Measurements from ENCODE around the gene CEP192. TPM values are rescaled to one million over a fixed set of nuclear protein-coding genes. Genes with fewer than 3 reads are reported as not detected.
A peak's percentile ranks its signal among the peaks of the same experiment; 100 is the strongest.

The CEP192 gene, protein sequence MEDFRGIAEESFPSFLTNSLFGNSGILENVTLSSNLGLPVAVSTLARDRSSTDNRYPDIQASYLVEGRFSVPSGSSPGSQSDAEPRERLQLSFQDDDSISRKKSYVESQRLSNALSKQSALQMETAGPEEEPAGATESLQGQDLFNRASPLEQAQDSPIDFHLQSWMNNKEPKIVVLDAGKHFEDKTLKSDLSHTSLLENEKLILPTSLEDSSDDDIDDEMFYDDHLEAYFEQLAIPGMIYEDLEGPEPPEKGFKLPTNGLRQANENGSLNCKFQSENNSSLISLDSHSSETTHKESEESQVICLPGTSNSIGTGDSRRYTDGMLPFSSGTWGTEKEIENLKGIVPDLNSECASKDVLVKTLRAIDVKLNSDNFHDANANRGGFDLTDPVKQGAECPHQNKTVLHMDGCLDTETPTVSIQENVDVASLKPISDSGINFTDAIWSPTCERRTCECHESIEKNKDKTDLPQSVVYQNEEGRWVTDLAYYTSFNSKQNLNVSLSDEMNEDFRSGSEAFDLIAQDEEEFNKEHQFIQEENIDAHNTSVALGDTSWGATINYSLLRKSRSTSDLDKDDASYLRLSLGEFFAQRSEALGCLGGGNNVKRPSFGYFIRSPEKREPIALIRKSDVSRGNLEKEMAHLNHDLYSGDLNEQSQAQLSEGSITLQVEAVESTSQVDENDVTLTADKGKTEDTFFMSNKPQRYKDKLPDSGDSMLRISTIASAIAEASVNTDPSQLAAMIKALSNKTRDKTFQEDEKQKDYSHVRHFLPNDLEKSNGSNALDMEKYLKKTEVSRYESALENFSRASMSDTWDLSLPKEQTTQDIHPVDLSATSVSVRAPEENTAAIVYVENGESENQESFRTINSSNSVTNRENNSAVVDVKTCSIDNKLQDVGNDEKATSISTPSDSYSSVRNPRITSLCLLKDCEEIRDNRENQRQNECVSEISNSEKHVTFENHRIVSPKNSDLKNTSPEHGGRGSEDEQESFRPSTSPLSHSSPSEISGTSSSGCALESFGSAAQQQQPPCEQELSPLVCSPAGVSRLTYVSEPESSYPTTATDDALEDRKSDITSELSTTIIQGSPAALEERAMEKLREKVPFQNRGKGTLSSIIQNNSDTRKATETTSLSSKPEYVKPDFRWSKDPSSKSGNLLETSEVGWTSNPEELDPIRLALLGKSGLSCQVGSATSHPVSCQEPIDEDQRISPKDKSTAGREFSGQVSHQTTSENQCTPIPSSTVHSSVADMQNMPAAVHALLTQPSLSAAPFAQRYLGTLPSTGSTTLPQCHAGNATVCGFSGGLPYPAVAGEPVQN (N-terminal part only)
- total RNA-seq, result 10 to 100 TPM; 49.8 to 50.6 TPM

DNA sequence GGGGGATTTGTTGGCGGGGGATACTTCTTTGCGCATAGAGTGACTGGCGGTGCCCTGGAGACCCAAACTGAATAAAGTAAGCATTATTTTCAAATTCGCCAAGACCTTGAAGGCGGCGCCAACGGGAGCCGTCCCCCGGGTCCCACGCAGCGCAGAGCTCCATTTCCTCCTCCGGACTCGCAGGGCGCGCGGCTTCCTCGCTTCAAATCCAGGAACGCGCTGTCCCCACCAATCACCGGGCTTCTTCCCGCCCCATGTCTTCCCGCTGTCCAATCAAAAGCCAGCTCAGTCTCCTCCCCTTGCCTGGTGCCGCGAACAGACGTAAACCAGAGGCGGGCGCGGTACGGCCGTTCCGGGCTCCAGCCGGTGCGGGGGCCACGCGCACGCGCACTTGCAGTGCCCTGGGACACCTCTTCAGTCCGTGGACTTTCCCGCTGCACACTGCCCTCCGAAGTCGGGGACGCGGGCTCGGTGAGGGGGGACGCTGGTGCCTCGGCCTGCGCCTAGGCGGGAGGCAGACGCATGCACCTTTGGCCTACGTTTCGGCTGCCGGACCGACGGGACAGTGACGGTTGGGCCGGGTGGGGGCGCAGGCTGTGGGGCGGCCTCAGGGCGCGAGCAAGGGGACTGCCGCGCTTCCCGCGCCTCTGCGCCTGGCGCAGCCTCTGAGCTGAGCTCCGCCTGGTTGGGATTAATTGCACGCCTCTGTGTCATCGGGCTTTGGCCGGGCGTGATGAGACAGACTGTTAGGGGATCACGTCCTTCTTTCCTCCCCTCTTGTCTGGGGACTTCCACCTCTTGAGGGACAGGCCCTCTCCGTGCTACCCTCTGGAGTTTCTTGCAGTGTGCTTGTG is at the start of gene CEP192:
Gene CEP192 (plus strand): TSS at position 396 of the 854 bp plus-strand sequence. CDS start 8,063 bp downstream, outside the sequence.
- peak; percentile 96 for DNase-seq
- Mint-ChIP-seq H3K4me1 (peaks cover 15% of the 10 kb centered on the region), H3K27ac (peak within 1 kb of the TSS; percentile 87), H3K9me3 (no peaks in the 10 kb centered on the region), H3K27me3 (no peaks in the 10 kb centered on the region), H3K4me3 (peak within 1 kb of the TSS; percentile 100), H3K36me3 (peaks cover 11% of the 10 kb centered on the region)
- ATAC-seq (ENCODE audit: low read depth), result peak; percentile 93
- POLR2A ChIA-PET, result interaction anchor here (0.6 to 3.3 kb wide), 26 partner anchors 15 to 623 kb away, joined by 3 to 37 read pairs (median 4); partner anchors contain the start of genes AFG3L2, CEP76, PTPN2 and SEH1L

DNA sequence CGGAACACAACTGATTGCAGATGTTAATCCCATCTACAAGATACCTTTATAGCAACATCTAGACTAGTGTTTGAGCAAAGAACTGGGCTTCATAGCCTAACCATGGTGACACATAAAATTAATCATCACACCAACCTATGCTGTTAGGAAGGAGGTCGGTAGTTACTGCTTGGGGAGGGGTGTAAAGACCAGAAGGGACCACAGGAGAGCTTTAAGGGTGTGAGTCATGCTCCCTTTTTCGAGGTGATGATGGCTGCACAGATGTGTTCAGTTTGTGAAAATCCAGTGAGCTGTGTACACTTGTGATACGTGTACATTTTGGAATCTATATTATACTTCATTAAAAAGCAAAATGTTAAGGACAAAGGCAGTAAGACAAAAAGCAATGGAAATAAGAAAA is 47.9 kb upstream of the CEP192 start:
- H3K36me3 Mint-ChIP-seq, result no peaks in the 10 kb centered on the region
- no peak for ATAC-seq (ENCODE audit: low read depth)
- POLR2A ChIA-PET, result interaction anchor here (1.5 kb wide), 1 partner anchor 47 kb away, joined by 4 read pairs; the partner anchor contains the start of gene CEP192
- H3K27me3 Mint-ChIP-seq, result no peaks in the 10 kb centered on the region
- H3K4me3 Mint-ChIP-seq, result no peak overlapping the region
- peaks cover 15% of the 10 kb centered on the region for H3K4me1 Mint-ChIP-seq
- no peak overlapping the region for H3K27ac Mint-ChIP-seq
- no peak for DNase-seq
- no peaks in the 10 kb centered on the region for H3K9me3 Mint-ChIP-seq

GRCh38 chr18:12944709-12945108 is 46.5 kb upstream of the CEP192 start:
- H3K27ac Mint-ChIP-seq, result no peak overlapping the region

GRCh38 chr18:12946549-12947284 is 44.4 kb upstream of the CEP192 start:
- H3K27me3 Mint-ChIP-seq, result no peaks in the 10 kb centered on the region
- peaks cover 33% of the 10 kb centered on the region for H3K4me1 Mint-ChIP-seq
- H3K36me3 Mint-ChIP-seq, result peaks cover 17% of the 10 kb centered on the region
- POLR2A ChIA-PET, result no interaction called here
- H3K9me3 Mint-ChIP-seq, result no peaks in the 10 kb centered on the region
- DNase-seq (no peak), ATAC-seq (ENCODE audit: low read depth) (no peak)
- peak overlapping the region; percentile 98 for H3K4me3 Mint-ChIP-seq
- peak overlapping the region; percentile 99 for H3K27ac Mint-ChIP-seq

More at GRCh38 chr18:12944709-12945108, 46.5 kb upstream of the CEP192 start:
- Mint-ChIP-seq H3K9me3 (no peaks in the 10 kb centered on the region), H3K4me3 (no peak overlapping the region), H3K36me3 (peaks cover 4% of the 10 kb centered on the region), H3K4me1 (peaks cover 21% of the 10 kb centered on the region), H3K27me3 (no peaks in the 10 kb centered on the region)
- POLR2A ChIA-PET, result interaction anchor here (0.8 to 1.8 kb wide), 4 partner anchors 23 to 168 kb away, joined by 3 to 8 read pairs (median 4); partner anchors contain the start of genes CEP192 and PTPN2
- no peak for ATAC-seq (ENCODE audit: low read depth)
- no peak for DNase-seq

DNA sequence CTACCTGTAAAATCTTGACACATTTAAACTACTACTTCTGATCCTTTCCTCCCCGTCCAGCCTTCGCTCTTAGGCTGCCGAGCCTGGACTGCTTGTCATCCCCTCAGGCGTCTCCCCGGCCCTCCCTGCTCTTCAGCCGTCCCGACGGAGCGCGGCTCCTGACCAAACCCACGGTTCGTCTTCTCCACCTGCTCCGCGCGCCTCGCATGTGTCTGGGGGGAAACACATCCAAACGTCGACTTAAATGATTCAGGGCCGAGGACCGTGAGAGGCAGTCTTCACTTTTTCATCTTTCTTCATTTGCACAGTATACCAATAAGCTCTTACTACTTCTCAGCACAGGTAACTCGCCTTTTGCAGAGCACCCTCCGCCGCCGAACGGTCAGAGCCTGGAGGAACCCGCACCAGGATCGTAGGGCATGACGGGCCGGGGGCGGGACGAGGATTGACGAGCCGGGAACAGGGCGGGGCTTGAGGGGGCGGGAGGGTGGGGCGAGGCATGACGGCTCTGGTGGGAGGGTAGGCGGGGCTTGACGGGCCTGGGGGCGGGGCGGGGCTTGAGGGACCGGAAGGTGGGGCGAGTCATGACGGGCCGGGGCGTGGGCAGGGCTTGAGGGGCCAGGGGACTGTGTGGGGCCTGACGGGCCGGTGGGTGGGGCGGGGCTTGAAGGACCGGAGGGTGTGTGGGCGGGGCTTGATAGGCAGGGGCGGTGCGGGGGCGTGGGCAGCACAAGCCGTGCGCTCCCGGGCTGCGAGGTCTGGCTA is 43.7 kb upstream of the CEP192 start, which contains the start of gene SEH1L:
Gene SEH1L (plus strand): TSS at position 727 of the 765 bp plus-strand sequence. CDS start 111 bp downstream, outside the sequence.
- POLR2A ChIA-PET, result interaction anchor here (0.9 to 2.4 kb wide), 9 partner anchors 22 to 570 kb away, joined by 3 to 37 read pairs (median 4); partner anchors contain the start of genes AFG3L2, CEP192 and CEP76
- ATAC-seq (ENCODE audit: low read depth), result peak; percentile 88
- H3K4me1 Mint-ChIP-seq, result peaks cover 33% of the 10 kb centered on the region
- H3K36me3 Mint-ChIP-seq, result peaks cover 21% of the 10 kb centered on the region
- peak; percentile 97 for DNase-seq
- H3K9me3 Mint-ChIP-seq, result no peaks in the 10 kb centered on the region
- peak within 1 kb of the TSS; percentile 99 for H3K27ac Mint-ChIP-seq
- H3K27me3 Mint-ChIP-seq, result no peaks in the 10 kb centered on the region
- peak within 1 kb of the TSS; percentile 98 for H3K4me3 Mint-ChIP-seq

- peak; percentile 95 for DNase-seq
- Mint-ChIP-seq H3K9me3 (no peaks in the 10 kb centered on the region), H3K36me3 (peaks cover 26% of the 10 kb centered on the region), H3K4me1 (peaks cover 36% of the 10 kb centered on the region), H3K4me3 (peak overlapping the region; percentile 98), H3K27ac (peak overlapping the region; percentile 98), H3K27me3 (no peaks in the 10 kb centered on the region)
- POLR2A ChIA-PET, result interaction anchor here (0.7 to 2.4 kb wide), 14 partner anchors 14 to 974 kb away, joined by 3 to 37 read pairs (median 4); partner anchors contain the start of genes AFG3L2, CEP192, CEP76 and PTPN2
- ATAC-seq (ENCODE audit: low read depth), result peak; percentile 84
These were observed 42.9 kb upstream of the CEP192 start for GRCh38 chr18:12948050-12948804.

- H3K27me3 Mint-ChIP-seq, result no peaks in the 10 kb centered on the region
- peaks cover 3% of the 10 kb centered on the region for H3K4me1 Mint-ChIP-seq
- no peak for DNase-seq
- H3K27ac Mint-ChIP-seq, result no peak overlapping the region
- H3K4me3 Mint-ChIP-seq, result no peak overlapping the region
- no peak for ATAC-seq (ENCODE audit: low read depth)
- POLR2A ChIA-PET, result interaction anchor here (0.7 kb wide), 1 partner anchor 61 kb away, joined by 6 read pairs; no protein-coding TSS in a partner anchor
- H3K36me3 Mint-ChIP-seq, result peaks cover 31% of the 10 kb centered on the region
- peaks cover 1% of the 10 kb centered on the region for H3K9me3 Mint-ChIP-seq
These were observed 32.7 kb upstream of the CEP192 start for GRCh38 chr18:12958478-12958877.

DNA sequence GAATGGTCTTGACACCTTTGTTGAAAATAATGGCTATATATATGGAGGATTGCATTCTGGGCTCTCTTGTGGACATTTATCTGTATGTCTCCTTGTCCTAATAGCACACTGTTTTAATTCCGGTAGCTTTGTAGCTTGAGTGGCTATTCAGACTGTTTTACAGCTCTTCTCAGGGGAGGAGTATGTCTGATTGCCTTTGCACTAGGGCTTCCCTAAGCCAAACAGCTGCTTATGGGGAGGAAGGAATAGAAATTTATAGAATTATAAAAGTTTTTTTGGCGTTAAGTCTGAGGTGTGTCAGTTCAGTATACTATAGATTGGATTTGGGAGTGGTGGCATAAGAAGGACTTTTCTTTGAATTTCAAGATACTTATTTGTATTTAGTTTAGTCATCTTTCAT is 30.8 kb upstream of the CEP192 start:
- ATAC-seq (ENCODE audit: low read depth) (no peak), DNase-seq (no peak)
- no peak overlapping the region for H3K27ac Mint-ChIP-seq
- peaks cover 3% of the 10 kb centered on the region for H3K4me1 Mint-ChIP-seq
- no peaks in the 10 kb centered on the region for H3K27me3 Mint-ChIP-seq
- POLR2A ChIA-PET, result no interaction called here
- no peak overlapping the region for H3K4me3 Mint-ChIP-seq
- H3K9me3 Mint-ChIP-seq, result peaks cover 1% of the 10 kb centered on the region
- peaks cover 35% of the 10 kb centered on the region for H3K36me3 Mint-ChIP-seq

DNA sequence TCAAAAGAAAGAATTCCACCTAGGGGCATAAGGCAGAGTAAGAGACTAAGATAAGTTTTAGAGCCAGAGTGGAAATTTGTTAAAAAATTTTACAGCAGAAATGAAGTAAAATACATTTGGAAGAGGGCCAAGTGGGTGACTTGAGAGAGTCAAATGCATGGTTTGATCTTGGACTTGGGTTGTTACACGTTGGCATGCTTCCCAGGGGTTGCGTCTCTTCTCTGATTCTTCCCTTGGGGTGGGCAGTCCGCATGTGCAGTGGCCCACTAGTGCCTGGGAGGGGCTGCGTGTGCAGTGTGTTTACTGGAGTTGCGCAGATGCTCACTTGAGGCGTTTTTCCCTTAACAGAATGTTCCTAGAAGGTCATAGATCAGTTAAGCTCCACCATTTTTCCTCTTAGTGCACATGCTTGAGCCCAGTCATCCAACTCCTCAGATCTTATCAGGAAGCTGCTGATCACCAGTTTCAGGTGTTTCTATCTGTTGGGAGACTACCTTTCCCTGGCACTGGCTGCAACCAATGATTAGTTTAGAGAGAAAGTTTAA is 30.2 kb upstream of the CEP192 start:
- ATAC-seq (ENCODE audit: low read depth), result no peak
- DNase-seq, result no peak
- Mint-ChIP-seq H3K4me3 (no peak overlapping the region), H3K27me3 (no peaks in the 10 kb centered on the region), H3K36me3 (peaks cover 39% of the 10 kb centered on the region), H3K9me3 (peaks cover 1% of the 10 kb centered on the region), H3K27ac (no peak overlapping the region), H3K4me1 (peaks cover 3% of the 10 kb centered on the region)
- POLR2A ChIA-PET, result no interaction called here

GRCh38 chr18:12963069-12963468 is 28.1 kb upstream of the CEP192 start:
- peaks cover 41% of the 10 kb centered on the region for H3K36me3 Mint-ChIP-seq
- H3K27ac Mint-ChIP-seq, result no peak overlapping the region
- H3K4me3 Mint-ChIP-seq, result no peak overlapping the region
- ATAC-seq (ENCODE audit: low read depth) (no peak), DNase-seq (no peak)
- peaks cover 5% of the 10 kb centered on the region for H3K4me1 Mint-ChIP-seq
- H3K9me3 Mint-ChIP-seq, result peaks cover 1% of the 10 kb centered on the region
- H3K27me3 Mint-ChIP-seq, result no peaks in the 10 kb centered on the region
- POLR2A ChIA-PET, result interaction anchor here (0.6 kb wide), 1 partner anchor 12 kb away, joined by 3 read pairs; no protein-coding TSS in a partner anchor

Data from activated naive CD8-positive, alpha-beta T cell treated with anti-CD3 and anti-CD28 coated beads, Interleukin-2, amount 10 ng/mL, durations not matched to agents 7 days and 5 days (primary cell).